Common myeloid progenitor, CD34-positive (primary cell): ENCODE data around the gene CERCAM.
"Not testable (repeated sequence)": the region's sequence is repeated elsewhere in the genome, so short reads cannot be mapped to it uniquely, and the experiment has no call there.

Experiments
- CTCF ChIA-PET: fragments of 350-600 bp; sonication (Branson Sonifier 250); formaldehyde crosslinking; loops from one replicate; lab custom pipeline; 2021; ENCODE audit warnings: antibody characterized with exemption; lab: Charles Lee
- POLR2A ChIA-PET: fragments of 350-600 bp; sonication (Branson Sonifier 250); formaldehyde crosslinking; loops from one replicate; lab custom pipeline; 2021; ENCODE audit warnings: antibody characterized with exemption; lab: Charles Lee
- DNase-seq, 3 donors: peaks; one replicate each; pipeline versions ENCODE4 v3.0.0 to v3.0.0-alpha.2; 2013
- H3K27ac ChIP-seq, 2 experiments: 1 replicate in 1 of 2; 2 replicates in 1 of 2; pipeline ENCODE4 v1.7.0; 2013; ENCODE audit warnings: inconsistent platforms in 2 of 2, low read length in 2 of 2, mild to moderate bottlenecking in 2 of 2, low read depth in 1 of 2, moderate library complexity in 1 of 2; ENCODE audit not compliant: severe bottlenecking in 2 of 2, insufficient read depth in 1 of 2, poor library complexity in 1 of 2
- H3K27me3 ChIP-seq, 5 experiments: replicated peaks in 2 of 5; 1 replicate in 3 of 5; 2 replicates in 2 of 5; pipeline versions ENCODE4 v1.6.1 to v1.7.0; 2013; ENCODE audit warnings: low read length in 4 of 5, mild to moderate bottlenecking in 2 of 5, moderate library complexity in 2 of 5, inconsistent platforms in 1 of 5; ENCODE audit not compliant: insufficient read depth in 5 of 5, control insufficient read depth in 4 of 5
- H3K36me3 ChIP-seq, 4 experiments: 1 replicate in 2 of 4; 2 replicates in 2 of 4; pipeline versions ENCODE4 v1.6.1 to v1.7.0; 2013; ENCODE audit warnings: low read length in 3 of 4, control low read depth in 1 of 4, mild to moderate bottlenecking in 1 of 4; ENCODE audit not compliant: control insufficient read depth in 4 of 4, insufficient read depth in 4 of 4
- H3K4me1 ChIP-seq, 4 experiments: 1 replicate in 3 of 4; 2 replicates in 1 of 4; pipeline versions ENCODE4 v1.6.1 to v1.7.1; 2013; ENCODE audit warnings: low read length in 3 of 4, mild to moderate bottlenecking in 3 of 4, control low read depth in 1 of 4, inconsistent platforms in 1 of 4, moderate library complexity in 1 of 4; ENCODE audit not compliant: control insufficient read depth in 4 of 4, insufficient read depth in 4 of 4; ENCODE audit errors: control extremely low read depth in 1 of 4
- H3K4me3 ChIP-seq, 7 experiments: 1 replicate in 4 of 7; 2 replicates in 3 of 7; pipeline versions ENCODE4 v1.5.1 to v1.7.0; 2013; ENCODE audit warnings: mild to moderate bottlenecking in 7 of 7, low read length in 6 of 7, moderate library complexity in 6 of 7, inconsistent platforms in 2 of 7, low read depth in 2 of 7, control low read depth in 1 of 7; ENCODE audit not compliant: insufficient read depth in 4 of 7, control insufficient read depth in 1 of 7; ENCODE audit errors: extremely low read depth in 1 of 7
- H3K9me3 ChIP-seq, 5 experiments: 1 replicate in 4 of 5; 2 replicates in 1 of 5; pipeline versions ENCODE4 v1.6.1 to v1.7.1; 2013; ENCODE audit warnings: low read length in 4 of 5, mild to moderate bottlenecking in 2 of 5, inconsistent platforms in 1 of 5, low read depth in 1 of 5, moderate library complexity in 1 of 5; ENCODE audit not compliant: control insufficient read depth in 4 of 5, insufficient read depth in 2 of 5; ENCODE audit errors: control extremely low read depth in 1 of 5
- WGBS: methylation state at CpG from one replicate; pipeline ENCODE4 v1.1.5; 2013; ENCODE audit not compliant: insufficient coverage; 5-methylcytosine and 5-hydroxymethylcytosine counted together

The CERCAM gene

DNA sequence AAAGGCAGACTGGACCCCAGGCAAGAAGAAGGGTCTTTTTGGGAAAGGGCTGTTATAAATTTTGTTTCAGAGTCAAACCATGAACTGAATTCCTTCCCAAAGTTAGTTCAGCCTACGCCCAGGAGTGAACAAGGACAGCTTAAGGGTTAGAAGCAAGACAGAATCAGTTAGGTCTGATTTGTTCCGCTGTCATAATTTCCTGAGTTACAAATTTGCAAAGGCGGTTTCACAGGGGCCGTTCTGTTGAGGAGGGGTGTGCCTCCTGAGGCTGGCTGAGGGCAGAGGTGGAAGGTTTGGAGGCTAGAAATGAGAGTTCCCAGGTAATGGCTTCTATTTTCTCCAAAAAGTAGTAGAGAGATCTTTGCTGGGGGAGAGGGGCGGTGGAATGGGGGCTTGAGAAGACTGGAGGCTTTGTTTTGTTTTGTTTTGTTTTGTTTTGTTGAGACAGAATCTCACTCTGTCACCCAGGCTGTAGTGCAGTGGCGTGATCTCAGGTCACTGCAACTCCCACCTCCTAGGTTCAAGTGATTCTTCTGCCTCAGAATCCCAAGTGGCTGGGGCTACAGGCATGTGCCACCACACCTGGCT is 4.1 kb upstream of the CERCAM start:
- Histone ChIP-seq H3K4me1 (peaks cover 0 to 27% (median 17%) of the 10 kb centered on the region in 4 experiments), H3K36me3 (no peaks in the 10 kb centered on the region), H3K27ac (no peak overlapping the region), H3K9me3 (no peaks in the 10 kb centered on the region), H3K27me3 (peaks cover 0 to 52% (median 10%) of the 10 kb centered on the region in 5 experiments), H3K4me3 (no peak overlapping the region)
- DNase-seq, result no peak
- ChIA-PET POLR2A (no interaction called here), CTCF (interaction anchor here (0.7 to 1.5 kb wide), 2 partner anchors 54 to 158 kb away, joined by 3 to 9 read pairs; no protein-coding TSS in a partner anchor)
- WGBS, result 23% methylated on average over 4 of the region's 6 CpGs

GRCh38 chr9:128419061-128419925 is 1.4 kb upstream of the CERCAM start:
- Histone ChIP-seq H3K36me3 (peaks cover 0 to 5% (median under 1%) of the 10 kb centered on the region in 4 experiments), H3K9me3 (no peaks in the 10 kb centered on the region), H3K27me3 (peaks cover 0 to 34% (median 7%) of the 10 kb centered on the region in 5 experiments), H3K4me3 (peak overlapping the region in 3 of 7 experiments; percentile 35 to 88 (median 82)), H3K27ac (no peak overlapping the region), H3K4me1 (peaks cover 0 to 29% (median 22%) of the 10 kb centered on the region in 4 experiments)
- 3% methylated on average over 20 of the region's 28 CpGs for WGBS
- POLR2A ChIA-PET, result interaction anchor here (0.6 to 0.7 kb wide), 2 partner anchors 22 to 120 kb away, joined by 3 to 4 read pairs; no protein-coding TSS in a partner anchor
- DNase-seq, result no peak
- CTCF ChIA-PET, result interaction anchor here (0.6 to 4.2 kb wide), 20 partner anchors 9 to 148 kb away, joined by 3 to 23 read pairs (median 4); partner anchors contain the start of gene URM1

GRCh38 chr9:128420060-128420650 is 502 bp upstream of the CERCAM start:
- Histone ChIP-seq H3K36me3 (peaks cover 0 to 7% (median 2%) of the 10 kb centered on the region in 4 experiments), H3K4me3 (peak overlapping the region; percentile 65 to 88 (median 81)), H3K27me3 (peaks cover 0 to 26% (median 7%) of the 10 kb centered on the region in 5 experiments), H3K27ac (no peak overlapping the region), H3K9me3 (no peaks in the 10 kb centered on the region), H3K4me1 (peaks cover 0 to 29% (median 22%) of the 10 kb centered on the region in 4 experiments)
- 0% methylated on average over 53 of the region's 59 CpGs for WGBS
- DNase-seq, result peak; percentile 64 to 74 (median 71)
- CTCF ChIA-PET, result interaction anchor here (0.6 to 4.2 kb wide), 20 partner anchors 9 to 149 kb away, joined by 3 to 23 read pairs (median 4); partner anchors contain the start of gene URM1
- POLR2A ChIA-PET, result interaction anchor here (0.6 to 0.7 kb wide), 2 partner anchors 22 to 119 kb away, joined by 3 to 4 read pairs; no protein-coding TSS in a partner anchor

- DNase-seq, result no peak
- Histone ChIP-seq H3K9me3 (no peaks in the 10 kb centered on the region), H3K4me1 (peaks cover 0 to 26% (median 22%) of the 10 kb centered on the region in 4 experiments), H3K36me3 (peaks cover 0 to 7% (median 2%) of the 10 kb centered on the region in 4 experiments), H3K27me3 (peaks cover 0 to 19% (median 5%) of the 10 kb centered on the region in 5 experiments), H3K4me3 (peak overlapping the region; percentile 65 to 88 (median 81)), H3K27ac (peak overlapping the region; percentile 25 to 68)
- ChIA-PET CTCF (interaction anchor here (0.6 to 4.2 kb wide), 6 partner anchors 10 to 125 kb away, joined by 3 to 23 read pairs (median 8); partner anchors contain the start of gene URM1), POLR2A (interaction anchor here (0.6 kb wide), 2 partner anchors 233 to 702 kb away, joined by 3 to 4 read pairs; no protein-coding TSS in a partner anchor)
- WGBS, result 18% methylated on average over 4 of the region's 11 CpGs
Observed at GRCh38 chr9:128421482-128421996, 882 bp downstream of the CERCAM start.

DNA sequence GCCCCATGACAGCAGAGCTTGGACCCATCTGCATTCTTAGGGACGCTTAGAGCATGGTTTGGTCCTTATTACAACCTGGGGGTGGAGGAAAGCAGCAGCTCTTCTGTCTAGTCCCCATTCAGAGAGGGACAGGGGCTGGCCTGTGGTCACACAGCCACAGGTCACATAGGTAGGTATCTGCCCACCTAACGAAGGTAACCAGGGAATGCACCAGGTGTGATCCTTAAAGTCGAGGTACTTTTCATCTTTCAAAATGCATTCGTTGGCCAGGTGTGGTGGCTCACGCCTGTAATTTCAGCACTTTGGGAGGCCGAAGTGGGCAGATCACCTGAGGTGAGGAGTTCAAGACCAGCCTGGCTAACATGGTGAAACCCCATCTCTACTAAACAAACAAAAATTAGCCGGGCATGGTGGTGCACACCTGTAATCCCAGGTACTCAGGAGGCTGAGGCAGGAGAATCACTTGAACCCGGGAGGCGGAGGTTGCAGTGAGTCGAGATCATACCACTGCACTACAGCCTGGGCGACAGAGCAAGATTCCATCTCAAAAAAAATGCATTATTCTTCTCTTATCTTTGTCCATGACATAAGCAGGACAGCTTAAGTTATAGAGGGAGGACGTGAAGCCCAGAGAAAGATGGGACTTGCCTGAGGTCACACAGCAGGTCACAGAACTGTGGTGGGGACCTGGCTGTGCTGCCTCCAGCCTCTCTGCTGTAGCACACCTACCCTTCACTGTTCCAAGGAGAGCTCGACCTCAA is 1.5 kb downstream of the CERCAM start:
- CTCF ChIA-PET, result interaction anchor here (1.5 to 4.2 kb wide), 4 partner anchors 17 to 126 kb away, joined by 5 to 23 read pairs (median 14); partner anchors contain the start of gene URM1

More for the DNA sequence above, 1.5 kb downstream of the CERCAM start:
- POLR2A ChIA-PET, result interaction anchor here (0.6 kb wide), 1 partner anchor 702 kb away, joined by 3 read pairs; no protein-coding TSS in a partner anchor
- Histone ChIP-seq H3K4me1 (peaks cover 0 to 25% (median 22%) of the 10 kb centered on the region in 4 experiments), H3K27ac (peak overlapping the region in 1 of 2 experiments; percentile 68), H3K27me3 (peaks cover 0 to 18% (median 5%) of the 10 kb centered on the region in 5 experiments), H3K4me3 (peak overlapping the region in 2 of 7 experiments; percentile 11 to 88)
- DNase-seq, H3K36me3 ChIP-seq, H3K9me3 ChIP-seq: not testable (repeated sequence)
- 94% methylated on average over 9 of the region's 13 CpGs for WGBS
